ENCODE data around the gene STK38.
"Not testable (repeated sequence)": the region's sequence is repeated elsewhere in the genome, so short reads cannot be mapped to it uniquely, and the experiment has no call there.

The STK38 gene

DNA sequence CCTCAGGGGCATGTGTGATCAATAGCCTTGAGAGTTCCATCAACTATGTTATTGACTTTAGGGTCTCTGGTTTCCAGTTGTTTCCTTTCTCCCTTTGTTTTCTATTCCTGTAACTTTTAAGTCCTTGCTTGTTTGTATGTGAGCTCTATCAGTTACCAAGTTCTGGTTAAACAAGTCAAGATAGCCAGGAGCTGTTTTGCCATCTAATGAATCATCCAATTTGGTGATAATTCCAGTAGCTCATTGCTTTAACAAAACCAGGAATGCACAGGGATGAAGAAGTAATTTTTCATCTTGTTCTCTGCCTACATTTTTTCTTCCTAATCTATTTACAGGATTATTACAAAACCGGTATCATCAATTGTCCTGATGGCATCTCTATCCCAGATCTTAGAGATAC, 68.0 kb downstream of the STK38 start:
- no peak for DNase-seq

DNA sequence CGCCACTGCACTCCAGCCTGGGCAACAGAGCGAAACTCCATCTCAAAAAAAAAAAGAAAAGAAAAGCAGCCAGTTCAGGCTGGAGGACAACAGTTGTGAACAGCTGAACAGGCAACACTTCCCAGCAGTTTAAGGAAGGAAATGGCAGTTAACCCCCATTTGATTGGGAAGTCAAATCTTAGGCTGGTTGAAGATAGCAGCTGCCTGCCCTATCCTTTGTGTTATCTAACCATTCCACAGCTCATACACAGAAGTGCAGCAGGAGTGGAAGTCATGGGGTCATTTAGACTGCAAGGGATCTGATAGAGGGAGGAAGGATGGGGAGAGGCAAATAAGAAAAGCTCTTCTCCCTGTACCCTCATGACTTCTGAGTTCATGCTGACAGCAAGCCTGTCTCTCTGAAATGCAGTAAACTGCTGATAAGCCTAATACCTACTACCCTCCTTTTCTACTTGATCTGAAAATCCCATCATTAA, 69.2 kb downstream of the STK38 start:
- no peak for DNase-seq

DNA sequence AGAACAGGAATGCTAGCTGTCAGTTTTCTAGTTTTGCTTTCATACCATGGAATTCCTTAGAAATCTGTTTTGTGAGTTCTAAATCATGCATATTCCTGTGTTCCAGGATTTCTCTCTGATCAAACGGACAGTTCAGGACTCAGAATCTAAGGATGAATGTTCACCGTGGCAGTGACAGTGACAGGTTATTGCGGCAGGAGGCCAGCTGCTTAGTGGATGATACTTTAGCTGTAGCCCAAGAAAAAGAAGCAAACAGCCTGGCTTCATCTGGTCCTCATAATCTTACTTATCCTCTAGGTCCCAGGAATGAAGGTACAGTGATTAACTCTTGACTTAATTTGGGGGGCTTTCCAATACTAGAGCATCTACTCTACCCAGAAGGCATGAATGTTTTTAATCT, 77.3 kb downstream of the STK38 start:
- no peak for DNase-seq

DNA sequence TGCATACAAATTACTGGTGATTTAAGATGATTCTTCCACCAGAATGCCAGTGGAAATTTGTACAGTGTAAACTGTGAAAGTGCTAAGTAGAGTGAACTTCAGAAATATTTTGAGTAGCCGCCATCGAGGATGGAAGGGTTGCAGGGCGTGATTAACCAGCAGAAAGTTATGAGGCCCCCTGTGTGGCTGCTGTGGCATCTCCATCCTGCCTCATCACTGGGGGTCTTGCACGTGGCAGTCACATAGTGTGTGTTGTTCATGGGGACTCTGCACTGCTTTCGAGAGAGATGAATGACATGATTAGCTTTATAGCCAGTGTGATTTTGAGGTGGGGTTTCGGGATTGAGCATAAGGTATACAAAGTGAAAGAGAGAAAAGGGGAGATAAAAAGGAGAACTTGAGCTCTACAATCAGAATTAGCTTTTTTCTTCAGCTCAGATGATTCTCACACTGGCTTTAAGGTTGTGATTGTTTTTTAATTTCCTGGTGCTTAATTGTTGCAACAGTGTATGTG, 78.1 kb downstream of the STK38 start:
- DNase-seq, result no peak

DNA sequence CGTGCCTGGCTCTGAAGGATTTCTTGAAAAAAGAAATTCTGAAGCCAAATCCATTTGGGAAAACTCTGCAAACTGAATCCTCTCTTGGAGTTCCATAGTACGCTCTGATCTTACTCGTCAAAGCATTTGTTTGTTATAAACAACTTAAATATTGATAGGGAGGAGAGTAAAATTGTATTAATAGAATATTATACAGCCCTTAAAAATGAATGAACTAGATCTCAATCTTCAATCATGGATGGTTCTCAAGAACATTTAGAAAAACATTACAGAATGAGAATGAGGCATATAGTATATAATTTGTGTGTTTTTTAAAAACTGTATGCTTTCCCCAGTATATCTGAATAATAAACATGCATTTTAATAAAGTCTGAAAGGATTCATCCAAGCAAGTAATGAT, 79.7 kb downstream of the STK38 start:
- DNase-seq, result no peak

DNA sequence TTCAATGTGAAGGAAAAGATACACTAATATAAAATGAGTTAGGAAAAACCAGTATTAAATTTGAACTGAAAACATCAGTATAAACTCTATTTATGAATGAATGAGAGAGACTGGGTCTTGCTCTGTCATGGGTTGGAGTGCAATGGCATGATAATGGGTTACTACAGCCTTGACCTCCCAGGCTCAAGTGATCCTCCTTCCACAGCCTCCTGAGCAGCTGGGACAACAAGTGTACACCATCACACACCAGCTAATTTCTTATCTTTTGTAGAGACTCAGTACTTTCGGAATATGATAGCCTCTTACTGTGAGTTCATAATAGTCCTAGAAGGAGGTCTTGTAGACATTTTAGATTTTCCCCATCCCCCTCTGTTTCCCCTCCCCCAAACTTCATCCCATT, 83.0 kb downstream of the STK38 start:
- DNase-seq, result no peak

DNA sequence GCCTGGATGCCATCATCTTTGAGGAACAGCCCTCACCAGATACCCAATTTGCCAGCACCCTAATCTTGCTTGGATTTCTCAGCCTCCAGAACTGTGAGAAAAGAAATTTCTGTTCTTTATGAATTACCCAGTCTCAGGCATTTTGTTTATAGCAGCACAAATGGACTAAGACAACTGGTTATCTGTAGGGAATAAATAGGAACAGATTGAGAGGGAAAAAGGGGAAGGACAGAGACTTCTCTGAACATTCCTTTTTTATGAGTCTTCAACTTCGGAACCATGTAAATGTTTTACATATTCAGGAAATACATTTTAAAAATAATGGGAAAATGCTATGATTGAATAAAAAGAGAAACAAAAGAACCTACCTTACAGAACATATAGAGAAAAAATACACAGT, 83.6 kb downstream of the STK38 start:
- DNase-seq, result no peak

DNA sequence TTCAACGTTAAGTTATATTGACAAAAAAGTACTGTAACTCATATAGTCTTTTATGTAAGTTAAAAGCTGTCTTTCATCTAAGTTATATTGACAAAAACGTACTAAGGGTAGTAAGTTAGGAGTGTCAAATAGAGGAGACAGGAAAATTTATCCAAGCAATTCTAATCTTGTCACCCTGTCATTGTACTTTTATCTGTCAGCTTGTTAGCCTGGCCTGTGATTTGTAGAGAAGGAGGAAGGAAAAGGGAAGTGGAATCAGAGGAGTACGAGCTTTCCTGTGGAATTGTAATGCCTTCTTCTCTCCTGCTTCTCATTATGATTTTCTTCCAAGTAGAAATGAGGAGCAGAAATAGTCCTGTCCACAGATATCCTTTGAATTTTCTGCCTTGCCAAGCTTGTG, 85.6 kb downstream of the STK38 start:
- DNase-seq, result no peak

DNA sequence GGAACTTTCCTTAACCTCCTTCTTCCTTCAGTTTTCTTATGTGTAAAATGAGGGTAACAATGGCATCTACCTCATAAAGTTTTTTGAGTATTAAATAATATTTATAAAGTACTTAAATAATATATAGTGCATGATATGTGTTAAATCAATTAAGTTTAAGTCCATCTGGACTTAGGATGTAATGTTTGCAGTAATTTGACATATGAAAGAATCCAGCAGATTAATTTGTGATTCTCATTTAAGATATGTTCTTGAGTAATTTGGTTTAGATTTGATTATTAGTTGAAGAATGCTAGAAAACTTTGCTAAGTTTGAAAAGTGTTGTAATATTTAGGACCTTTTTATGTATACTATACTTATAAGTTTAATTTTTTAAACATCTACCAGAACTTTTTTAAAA, 86.4 kb downstream of the STK38 start:
- no peak for DNase-seq

DNA sequence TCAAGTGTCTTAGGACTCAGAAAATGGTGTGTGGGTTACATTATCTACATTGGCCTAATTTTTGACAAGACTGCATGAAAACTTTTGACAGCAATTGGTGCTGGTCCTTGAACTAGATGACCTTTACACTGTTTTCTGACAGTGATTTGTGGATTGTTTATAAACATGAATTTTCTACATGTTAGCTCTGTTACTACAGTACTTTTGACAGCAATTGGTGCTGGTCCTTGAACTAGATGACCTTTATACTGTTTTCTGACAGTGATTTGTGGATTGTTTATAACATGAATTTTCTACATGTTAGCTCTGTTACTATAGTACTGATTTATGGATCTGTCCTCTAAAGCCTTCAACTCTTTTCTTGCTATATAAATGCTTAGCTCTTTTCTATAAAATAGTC, 87.8 kb downstream of the STK38 start:
- no peak for DNase-seq

DNA sequence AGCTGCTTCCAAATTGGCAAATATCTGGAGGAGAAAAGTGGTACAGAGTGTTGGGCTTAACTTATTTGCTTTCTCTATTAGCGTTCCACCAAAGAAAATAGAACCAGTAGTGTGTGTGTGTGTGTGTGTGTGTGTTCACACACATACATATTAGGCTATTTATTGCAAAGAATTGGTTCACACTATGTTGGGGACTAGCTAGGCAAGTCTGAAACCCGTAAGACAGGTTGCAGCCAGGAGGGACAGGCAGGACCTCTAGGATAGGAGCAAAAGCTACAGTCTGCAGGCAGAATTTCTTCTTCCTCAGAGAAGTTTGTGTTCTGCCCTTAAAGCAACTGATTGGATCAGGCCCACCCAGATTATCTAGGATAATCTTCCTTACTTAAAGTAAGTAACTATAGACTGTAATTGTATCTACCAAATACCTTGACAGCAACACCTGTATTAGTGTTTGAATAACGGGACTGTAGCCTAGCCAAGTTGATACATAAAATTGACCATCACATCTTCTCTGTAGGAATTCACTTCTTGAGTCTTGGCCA, 91.7 kb downstream of the STK38 start:
- no peak for DNase-seq

DNA sequence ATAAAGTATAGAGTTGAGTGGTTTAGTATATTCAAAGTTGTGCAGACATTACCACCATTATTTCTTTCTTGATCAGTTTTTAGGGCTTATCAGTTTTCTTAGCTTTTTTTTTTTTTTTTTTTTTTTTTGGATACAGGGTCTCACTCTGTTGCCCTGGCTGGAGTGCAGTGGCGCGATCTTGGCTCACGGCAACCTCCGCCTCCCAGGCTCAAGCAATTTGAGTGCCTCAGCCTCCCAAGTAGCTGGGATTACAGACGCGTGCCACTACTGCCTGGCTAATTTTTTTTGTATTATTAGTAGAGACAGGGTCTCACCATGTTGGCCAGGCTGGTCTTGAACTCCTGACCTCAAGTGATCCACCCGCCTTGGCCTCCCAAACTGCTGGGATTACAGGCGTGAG, 94.4 kb downstream of the STK38 start:
- DNase-seq, result not testable (repeated sequence)

DNA sequence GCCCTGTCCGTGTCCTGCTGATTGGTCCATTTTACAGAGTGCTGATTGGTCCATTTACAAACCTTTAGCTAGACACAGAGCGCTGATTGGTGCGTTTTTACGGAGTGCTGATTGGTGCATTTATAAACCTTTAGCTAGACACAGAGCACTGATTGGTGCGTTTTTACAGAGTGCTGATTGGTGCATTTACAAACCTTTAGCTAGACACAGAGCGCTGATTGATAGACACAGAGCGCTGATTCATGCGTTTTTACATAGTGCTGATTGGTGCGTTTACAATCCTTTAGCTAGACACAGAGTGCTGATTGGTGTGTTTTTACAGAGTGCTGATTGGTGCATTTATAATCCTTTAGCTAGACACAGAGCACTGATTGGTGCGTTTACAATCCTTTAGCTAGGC, 98.1 kb downstream of the STK38 start:
- DNase-seq, result not testable (repeated sequence)

DNA sequence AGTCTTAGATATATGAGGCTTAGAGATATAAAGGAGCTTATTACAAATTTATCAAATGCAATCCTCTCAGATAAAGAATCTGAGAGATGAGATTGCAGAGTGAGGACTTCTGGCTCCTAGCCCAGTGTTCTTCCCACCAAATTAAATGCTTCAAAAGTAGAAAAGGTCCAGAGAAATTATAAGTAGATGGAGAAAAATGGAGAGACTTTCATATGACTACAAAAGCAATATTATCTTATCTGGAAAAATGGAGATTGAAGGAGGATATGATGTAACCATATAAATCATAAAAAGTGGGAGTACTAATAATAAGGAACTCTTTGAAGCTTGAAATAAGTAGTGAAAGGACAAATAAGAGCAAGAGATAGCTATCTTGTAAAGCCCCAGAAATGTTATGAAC, 101.7 kb downstream of the STK38 start:
- no peak for DNase-seq

DNA sequence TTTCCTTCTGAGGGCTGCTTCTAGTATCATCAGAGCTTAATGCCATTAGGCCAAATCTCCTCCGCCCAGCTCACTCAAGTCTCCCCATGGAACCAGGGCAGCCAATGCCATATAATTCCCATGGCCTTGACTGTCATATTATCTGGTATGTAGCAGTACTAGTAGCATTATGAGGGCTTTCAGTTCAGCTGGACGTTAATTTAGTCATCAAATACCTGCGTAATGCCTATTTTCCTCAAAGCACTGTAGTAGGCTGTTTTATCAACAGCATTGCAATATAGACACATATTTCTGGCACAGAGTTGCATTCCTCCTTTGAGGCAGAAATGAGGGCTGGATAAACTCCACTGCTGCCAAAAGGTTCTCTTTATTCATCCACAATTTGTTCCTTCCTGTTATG, 102.8 kb downstream of the STK38 start:
- no peak for DNase-seq
